NCI-H774 (cell line): ENCODE data around the gene USP3.

Experiments
- DNase-seq: peaks from one replicate; lab custom pipeline; 2025; lab: John Stamatoyannopoulos, UW

Gene USP3

DNA sequence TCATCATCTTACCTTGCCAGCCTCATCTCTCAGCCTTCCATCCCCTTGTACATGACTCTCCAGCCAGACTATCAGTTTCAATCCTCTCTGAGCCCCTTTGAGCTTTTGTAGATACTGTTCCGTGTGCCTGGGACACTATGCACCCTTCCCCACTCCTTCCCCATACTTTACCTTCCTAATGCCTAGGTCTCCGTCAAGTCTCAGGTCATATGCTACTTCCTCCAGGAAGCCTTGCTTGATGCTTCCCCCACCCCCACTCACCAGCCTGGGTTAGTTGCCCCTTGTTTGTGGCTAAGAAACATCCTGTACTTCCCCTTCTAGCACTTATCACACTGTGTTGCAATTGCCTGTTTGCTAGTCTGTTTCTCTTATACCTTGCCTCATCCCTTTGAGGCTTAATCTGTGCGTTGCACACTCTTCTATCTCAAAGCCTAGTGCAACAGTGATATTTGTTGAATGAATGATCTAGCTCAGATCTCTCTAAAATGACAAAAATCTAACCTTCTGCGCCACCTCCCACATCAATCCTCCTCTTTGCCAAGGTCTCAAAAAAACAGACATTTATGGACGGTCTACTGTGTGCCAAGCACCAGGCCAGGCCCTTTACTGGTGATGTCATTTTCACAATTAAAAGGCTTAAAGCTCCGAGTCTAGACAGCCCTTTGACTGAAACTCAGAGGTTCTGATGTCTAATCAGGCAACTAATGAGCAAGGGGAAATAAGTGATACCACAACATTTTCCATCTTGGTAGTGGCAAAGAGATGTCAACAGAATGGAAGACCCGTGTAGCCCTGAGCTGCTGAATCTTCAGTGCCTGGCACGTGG lies 6.5 kb upstream of the USP3 start:
- no peak for DNase-seq

DNA sequence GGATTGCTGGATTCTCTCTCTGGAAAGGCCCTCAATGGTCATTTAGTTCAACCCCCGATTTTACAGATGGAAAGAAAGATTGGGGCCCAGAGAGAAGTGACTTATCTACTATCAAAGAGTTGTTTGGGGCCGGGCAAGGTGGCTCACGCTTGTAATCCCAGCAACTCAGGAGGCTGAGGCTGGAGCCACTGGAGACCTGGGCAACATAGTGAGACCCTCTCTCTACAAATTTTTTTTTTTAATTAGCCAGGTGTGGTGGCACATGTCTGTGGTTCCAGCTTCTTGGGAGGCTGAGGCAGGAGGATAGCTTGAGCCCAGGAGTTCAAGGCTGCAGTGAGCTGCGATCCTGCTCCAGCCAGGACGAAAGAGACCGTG lies 5.2 kb upstream of the USP3 start:
- DNase-seq: no peak

DNA sequence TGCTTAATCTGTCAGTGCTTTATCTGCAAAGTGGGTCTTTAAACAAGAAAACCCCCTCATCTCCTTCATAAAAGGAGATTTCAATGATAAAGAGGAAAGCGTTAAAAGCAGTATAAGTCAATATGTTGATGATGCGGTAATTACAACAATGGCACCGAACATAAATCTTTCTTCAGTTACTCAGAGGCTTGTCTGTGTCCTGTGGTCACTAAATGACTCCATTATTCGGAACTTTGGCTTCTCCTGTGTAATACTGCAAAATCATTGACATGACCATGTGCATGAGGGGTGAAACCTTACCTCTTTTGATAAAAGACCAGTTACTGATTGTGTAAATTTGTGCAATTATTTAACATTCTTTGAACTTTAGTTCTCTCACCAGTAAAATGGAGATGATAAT lies 4.8 kb upstream of the USP3 start:
- DNase-seq: no peak

DNA sequence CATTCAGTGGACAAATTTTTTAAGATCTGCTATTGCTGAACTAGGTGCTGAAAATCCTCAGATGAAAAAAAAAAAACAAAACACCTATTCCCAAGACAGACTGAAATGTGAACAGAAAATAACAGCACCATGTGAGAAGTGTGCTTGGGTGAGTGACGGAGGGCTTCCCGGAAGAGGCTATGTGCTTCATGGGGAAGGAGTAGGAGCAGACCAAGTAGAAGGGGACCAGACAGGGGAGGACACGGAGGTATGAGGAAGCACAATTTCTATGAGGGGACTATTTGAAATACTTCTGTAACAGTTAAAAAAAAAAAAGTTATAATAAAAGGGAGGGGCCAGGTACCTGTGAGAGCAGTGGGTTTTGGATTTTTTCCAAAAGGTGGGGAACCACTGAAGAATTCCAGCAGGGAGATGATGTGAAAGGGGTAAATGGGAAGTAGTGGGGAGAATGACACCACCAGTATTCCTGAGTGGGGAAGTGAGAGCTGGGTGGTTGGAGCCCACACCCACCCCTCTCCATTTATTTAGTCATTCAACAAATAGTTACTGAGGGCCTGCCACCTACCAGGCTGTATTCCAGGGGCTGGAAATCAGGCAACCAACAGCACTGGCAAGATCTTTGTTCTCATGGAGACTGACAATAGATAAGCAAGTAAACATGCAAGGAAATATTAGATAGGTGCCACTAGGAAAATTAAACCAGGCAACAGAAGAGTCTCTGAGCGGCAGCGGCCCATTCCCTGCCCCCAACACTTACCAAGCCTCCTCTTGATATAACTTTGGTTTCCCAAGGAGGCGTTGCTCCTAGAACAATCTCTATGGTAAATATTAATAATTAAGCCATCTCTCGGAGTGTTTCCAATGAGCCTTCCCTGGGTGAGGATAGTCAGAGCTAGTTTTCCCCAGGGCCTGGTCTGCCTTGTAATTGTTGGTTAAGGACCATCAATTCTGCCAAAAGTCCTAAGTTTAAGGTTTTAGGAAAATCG lies 3.8 kb upstream of the USP3 start:
- no peak for DNase-seq

DNA sequence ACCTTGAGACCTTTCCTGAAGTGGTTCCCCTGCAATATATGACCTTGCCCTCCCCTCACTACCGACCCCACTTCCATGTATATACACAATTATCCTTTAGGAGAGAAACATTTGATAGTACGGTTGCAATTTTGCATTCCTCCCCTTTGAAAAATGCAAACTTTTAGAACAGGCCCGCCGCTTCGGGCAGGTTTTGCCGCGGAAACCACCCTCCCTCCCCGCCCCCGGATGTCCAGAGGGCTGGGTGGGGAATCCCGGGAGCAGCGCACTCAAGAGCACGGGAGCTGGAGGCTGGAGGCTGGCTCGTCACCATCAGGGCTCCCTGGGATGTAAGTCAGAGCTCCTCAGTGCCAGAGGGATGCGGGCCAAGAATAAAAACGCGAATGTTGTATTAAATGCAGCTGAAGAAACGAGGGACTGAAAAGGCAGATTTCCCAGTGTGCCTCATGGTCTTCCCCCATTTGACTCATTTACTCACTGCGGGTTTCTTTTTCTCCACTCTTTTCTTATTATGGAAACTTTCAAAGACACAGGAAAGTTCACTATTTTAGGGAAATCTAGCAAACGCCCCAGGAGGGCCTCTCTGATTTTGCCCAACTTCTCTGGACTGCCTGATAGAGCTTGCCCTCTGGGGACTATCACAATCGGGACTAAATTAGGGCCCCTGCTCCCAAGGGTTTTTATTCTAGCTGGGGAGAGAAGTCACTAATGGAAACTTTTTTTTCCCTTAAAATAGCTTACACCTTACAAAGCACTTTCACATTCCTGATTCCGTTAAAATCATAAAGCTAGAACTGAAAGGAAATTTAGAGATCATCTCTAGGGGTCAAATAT lies 2.9 kb upstream of the USP3 start:
- DNase-seq: no peak

DNA sequence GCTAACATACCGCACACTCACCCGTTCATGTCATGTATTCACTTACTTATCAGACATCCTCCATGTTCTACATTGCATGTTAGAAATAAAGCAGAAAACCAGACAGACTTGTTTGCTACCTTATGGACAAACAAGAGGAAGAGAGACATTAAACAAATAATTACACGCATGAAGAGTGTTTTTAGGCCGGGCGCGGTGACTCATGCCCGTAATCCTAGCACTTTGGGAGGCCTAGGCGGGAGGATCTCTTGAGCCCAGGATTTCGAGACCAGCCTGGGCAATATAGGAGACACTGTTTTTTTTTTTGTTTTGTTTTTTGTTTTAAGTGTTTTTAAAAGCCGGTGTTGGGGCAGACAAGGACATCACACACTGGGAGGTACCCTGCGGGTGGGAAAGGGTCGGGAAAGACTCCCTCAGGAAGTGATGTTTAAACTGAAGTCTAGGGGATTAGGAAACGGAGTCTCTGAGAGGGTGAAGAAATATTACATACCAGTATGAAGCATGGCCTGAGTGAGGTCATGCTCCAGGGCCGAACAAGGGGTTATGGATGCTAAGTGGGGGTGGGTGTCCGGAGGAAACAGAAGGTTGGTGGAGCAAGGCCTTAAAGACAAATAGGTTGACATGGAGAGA lies 2.1 kb upstream of the USP3 start:
- no peak for DNase-seq

DNA sequence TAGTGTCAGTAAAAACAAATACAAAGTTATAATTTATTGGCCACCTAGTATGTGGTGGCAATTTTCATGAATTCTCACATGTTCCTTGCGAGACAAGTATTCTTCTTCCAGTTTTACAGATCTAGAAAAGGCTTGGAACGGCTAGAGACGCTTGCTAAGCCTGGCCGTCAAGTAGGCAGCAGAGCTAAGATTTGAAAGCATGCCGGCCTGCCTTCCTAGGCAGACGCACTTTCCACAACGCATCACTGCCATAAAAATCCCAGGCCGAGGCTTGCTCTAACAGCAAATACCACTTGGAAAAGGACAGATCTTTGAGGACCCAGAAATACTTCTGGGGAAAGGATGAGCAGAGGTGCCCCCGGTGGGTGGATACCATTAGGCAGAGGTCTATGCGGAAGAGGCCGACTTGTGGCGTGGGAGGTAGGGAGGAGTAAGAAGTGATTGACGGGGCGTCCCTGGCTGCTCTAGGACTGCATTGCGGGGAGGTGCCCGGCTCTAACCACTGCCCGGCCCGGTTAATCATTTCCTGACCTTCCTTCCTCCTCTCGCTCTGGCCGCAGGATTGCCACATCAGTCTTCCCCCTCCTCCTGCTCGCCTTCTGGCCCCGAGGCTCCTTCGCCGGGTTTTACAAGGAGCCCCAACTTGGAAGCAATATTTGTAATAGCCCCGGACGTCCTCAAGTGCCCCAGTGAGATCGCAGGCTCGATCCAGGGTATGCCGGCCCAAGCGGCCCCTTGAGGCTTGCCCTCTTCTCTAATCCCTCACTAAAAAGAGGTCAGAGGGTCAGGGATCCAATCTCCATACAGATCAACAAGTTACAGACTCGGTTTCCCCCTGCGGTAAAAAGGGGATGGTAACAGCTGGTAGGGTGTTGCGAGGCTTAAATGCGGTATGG lies 1.3 kb upstream of the USP3 start:
- DNase-seq: no peak

DNA sequence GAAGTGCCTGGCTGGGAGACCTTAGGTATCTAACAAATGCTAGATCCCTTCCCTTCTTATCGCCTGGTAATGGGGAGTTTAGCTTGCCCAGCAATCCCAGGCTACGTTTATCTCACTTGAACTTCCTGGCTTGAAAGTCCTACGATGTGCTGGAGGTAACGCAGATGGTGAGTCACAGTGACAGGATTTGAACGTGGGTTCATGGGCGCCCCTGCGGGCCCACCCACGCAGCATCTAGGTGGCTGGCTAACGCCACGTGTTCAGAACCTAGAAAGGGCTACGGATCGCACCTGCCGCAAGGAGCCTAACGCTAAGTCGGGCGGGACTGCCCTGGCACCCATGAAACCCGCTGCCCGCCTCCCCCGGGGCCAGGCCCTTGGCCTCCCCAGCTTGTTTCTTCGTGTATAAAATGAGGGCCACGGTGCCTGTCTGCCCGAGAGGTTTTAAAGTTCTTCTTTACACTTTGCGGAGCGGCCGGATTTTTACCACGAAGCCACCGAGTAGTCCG lies 600 bp upstream of the USP3 start:
- DNase-seq: peak; percentile 55

DNA sequence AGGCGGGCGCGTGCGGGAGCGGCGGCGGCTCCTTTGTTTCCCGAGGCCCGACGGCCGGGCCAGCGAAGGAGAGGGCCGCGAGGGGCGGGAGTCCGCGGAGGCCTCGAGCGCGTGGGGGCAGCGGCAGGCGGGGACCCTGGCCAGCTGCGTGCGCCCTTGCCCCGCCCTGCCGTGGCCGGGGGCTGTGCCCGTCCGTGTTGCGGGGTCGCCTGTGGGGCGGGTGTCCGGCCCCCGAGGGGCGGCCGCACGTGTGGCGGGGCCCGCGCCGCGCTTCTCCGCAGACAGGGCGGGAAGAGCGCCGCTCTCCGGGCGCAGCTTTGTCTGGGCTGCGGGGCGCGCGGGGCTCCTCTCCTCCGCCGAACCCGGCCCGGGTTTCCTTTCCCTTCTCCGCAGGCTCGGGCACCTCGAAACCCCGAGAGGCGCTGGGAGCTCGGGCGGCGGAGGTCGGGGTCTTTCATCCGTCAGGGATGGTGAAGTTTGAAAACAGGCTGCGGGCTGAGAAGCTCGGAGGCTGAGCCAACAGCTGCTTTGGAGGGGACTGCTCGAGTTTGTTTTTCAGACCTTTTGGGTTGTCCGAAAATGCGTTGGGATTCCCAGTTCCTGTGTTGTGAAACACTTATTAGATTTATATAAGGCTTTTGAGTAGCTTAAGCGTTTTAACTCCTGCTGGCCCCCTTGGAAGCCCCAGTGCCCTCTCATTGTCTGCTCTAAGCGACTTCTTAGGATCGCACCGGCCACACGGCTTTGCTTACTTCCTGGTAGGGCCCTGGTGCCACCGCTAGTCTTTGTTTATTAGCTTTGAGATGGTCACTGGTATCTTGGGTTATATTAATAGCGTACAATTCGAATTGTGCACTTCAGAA lies 817 bp downstream of the USP3 start:
- peak; percentile 21 for DNase-seq

DNA sequence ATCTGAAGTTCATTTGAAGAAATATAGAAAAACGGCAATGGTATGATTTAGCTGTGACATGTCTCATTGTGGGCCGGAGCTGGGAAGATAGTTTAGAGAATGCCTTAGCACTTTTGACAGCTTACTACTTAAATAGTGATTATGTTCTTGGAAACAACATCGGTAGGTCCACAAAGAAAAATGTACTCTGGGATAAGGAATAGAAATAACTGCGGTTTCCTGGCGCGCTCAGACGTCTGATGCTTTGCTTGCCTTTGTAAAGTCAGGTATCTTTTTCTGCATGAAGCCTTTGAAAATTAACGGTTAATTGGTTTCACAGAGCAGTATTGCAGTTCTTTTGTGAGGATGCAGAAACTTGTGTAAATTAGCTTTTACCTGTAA lies 1.4 kb downstream of the USP3 start:
- DNase-seq: no peak

DNA sequence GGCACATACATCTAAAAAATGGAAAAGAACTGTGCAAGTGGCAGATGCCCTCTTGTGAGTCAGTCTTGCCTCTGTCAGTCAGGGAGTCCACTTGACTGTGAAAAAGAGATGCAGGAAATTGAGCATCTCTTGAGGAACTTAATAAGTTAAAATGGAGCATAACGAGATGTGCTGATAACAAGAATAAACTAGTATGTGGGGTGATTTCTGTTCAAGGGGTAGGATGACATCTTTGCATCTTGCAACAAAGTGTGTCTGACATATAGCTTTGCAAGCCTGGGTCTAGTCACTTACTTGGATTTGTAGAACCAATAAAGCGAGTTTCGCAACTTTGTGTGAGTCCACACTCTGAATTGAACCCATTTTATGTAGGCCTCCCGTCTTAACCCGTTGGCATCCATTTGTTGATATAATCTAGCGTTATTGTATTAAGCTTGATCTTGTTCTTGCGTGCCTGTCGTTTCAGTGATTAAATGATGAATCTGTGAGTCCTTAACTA lies 2.2 kb downstream of the USP3 start:
- no peak for DNase-seq

DNA sequence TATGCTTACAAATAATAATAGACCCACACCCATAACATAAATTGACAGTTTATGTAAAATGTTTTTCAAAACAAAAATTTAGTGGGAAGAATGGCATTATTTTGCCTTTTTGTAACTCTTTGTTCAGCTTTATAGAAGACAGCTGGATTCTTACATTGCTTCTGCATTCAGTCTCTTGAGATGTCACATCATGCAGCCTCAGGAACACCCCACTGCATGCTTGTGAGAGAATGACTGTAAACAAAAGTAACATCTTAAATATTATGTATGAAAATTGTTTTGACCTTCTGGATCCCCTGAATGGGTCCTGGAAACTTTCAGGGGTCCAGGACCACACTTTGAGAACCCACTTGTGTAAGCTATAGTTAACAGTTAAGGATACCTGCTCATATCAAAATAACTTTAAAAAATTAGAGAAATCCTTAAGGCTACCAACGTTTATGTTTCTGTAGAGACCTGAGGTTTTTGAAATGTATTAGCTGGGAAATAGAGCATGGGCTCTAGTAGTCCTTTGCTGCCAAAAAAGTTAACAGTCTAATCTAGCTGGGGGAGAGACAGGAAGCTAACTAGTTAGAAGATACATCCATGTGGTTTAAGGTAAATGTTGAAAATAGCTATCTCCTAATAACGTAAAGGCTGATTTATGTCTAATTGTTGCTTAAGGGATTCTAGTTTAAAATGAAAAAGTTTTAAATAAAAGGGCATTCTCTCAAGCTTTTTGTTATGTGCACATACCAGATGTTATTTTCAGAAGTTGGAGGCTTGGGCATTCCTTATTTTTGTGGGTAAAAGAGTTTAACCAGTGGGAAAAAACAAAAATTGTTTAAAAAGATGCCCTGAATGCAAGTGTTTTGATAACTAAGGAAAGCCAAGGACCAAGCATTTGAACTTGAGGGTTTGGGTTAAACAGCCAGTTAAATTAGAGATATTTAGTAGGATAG lies 3.8 kb downstream of the USP3 start:
- no peak for DNase-seq

DNA sequence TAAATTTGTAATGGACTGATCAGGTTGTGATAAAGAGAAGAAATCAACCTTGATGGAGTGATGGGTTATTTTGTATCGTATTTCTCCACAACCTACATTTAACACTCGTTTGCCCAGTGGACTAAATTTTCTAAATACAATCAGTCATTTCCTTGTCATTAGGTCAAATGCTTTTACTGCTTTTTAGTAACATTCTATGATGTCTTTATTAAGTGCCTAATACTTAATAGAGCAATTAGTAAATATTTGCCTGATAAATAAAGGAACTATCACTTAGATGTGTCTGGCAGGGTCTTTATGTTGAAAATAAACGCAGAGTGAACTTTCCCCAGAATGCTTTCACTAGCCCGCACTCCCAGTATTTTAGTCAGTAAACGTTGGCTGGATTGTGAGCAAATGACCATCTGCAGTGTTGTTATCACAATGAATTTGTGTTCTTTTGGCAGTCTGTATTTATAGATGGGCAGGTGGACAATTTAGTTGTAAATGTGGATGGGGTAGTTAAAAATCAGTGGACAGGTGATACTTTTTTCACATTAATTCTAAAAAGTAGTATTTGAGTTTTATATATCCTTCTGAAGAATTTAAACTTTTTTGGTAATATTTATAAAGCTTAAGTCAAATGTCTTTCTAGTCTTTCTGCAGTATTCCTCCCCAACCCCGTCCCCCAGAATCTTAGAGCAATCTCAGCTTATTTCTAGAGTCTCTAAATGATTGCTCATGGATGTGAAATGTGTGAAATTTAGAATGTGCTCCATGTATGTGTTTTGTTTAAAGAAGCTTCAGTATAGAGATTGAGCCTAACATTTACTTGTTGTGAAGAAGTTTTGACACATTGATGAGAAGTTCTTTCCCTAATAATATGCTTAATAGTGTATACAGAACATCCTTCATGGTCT lies 4.9 kb downstream of the USP3 start:
- peak; percentile 22 for DNase-seq

DNA sequence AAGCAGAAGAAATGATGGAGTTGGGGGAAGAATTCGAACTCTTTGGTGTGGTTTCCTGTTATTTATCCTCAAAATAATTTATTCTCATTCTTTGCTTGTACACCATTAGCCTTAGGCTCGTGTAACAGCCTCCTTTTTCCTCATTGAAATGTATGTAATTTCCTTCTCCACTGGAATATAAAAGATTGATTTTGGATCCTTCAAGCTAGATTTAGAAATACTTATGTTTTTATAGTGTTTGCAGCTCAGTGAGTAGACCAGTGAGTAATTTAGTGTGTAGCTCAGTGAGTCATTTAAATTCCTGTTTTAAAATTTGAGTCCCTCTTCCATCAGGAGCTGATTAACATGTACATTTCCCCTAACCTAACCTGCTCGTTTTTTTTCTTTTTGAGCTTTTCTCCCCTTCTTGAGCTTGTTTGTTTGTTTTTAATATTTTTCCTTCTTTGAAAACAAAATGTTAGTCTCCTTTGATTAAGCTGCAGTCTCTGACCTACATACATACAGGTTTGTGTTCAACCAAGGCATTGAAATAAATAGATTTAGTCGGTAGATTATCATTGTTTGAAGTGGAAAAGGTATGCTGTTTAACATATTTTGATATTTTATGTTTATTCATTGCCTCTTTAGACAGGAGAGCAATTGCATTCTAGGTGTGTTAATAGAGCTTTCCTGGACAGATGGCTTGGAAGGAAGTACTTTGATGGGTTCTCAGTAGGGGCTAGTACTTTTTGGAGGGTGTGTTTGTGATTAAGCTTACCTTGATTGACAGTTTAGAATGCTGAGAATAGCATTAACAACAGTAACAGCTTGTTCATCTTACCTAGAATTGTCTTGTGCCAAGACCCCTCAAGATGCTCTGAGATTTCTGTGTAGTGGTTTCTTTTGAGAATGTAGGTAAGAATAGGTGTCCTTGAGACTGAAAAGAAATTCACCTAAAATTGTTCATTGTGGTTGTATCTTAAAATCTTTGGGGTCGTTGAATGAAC lies 5.9 kb downstream of the USP3 start:
- no peak for DNase-seq

DNA sequence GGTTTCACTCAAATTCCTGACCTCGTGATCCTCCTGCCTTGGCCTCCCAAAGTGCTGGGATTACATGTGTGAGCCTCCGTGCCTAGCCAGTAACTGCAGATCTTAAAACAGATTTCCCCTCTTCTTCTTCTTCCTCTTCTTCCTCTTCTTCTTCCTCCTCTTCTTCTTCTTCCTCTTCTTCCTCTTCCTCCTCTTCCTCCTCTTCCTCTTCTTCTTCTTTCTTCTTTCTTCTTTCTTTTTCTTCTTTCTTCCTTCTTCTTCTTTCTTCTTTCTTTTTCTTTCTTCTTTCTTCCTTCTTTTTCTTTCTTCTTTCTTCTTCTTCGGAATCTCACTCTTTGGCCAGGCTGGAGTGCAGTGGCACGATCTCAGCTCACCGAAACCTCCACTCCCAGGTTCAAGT lies 7.8 kb downstream of the USP3 start:
- DNase-seq: no peak

DNA sequence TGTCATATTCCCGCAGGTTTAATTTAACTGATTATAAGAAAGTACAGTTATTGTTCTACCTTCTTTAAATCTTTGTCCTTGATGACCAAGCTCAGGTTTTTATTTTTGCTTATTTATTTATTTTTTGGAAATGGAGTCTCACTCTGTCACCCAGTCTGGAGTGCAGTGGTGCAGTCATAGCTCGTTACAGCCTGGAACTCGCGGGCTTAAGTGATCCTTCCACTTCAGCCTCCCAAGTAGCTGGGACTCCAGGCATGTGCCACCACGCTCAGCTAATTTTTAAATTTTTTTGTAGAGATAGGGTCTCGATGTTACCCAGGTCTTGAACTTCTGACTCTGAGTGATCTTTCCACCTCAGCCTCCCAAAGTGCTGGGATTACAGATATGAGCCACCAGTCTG lies 8.9 kb downstream of the USP3 start:
- no peak for DNase-seq
